Heart left ventricle (tissue), 16 donors: ENCODE data around the gene RAPGEF5. TPM values are rescaled to one million over a fixed set of nuclear protein-coding genes. Genes with fewer than 3 reads are reported as not detected.

Source experiments
- ATAC-seq, 4 donors: fragments of 200-7000 bp; cut with Tn5 transposase; one replicate each; pipeline ENCODE4 v1.9.1; 2020 to 2022; ENCODE audit warnings: moderate library complexity in 4 of 4, mild to moderate bottlenecking in 3 of 4, moderate number of reproducible peaks in 1 of 4
- DNase-seq, 5 donors: peaks; one replicate each; pipeline ENCODE4 v3.0.0-alpha.2; 2020
- H3K27ac ChIP-seq, 12 donors: fragments of 200-600 bp; sonication (generic) in 4 of 12; one replicate each; pipeline versions ENCODE4 v1.5.0 to v1.8.0; 2016 to 2022; ENCODE audit warnings: mild to moderate bottlenecking in 2 of 12
- H3K27me3 ChIP-seq, 9 donors: fragments of 200-600 bp; sonication (generic) in 2 of 9; one replicate each; pipeline versions ENCODE4 v1.5.1 to v1.8.0; 2016 to 2022; ENCODE audit warnings: mild to moderate bottlenecking in 3 of 9
- H3K36me3 ChIP-seq, 9 donors: fragments of 200-600 bp; sonication (generic) in 2 of 9; one replicate each; pipeline versions ENCODE4 v1.5.0 to v1.8.0; 2018 to 2022; ENCODE audit warnings: mild to moderate bottlenecking in 2 of 9
- H3K4me1 ChIP-seq, 12 donors: fragments of 200-600 bp; sonication (generic) in 4 of 12; one replicate each; pipeline versions ENCODE4 v1.5.0 to v1.8.0; 2016 to 2022; ENCODE audit warnings: mild to moderate bottlenecking in 3 of 12
- H3K4me3 ChIP-seq, 12 donors: fragments of 200-600 bp; sonication (generic) in 4 of 12; one replicate each; pipeline versions ENCODE4 v1.5.0 to v1.8.0; 2017 to 2022; ENCODE audit warnings: mild to moderate bottlenecking in 9 of 12, moderate library complexity in 4 of 12
- H3K9me3 ChIP-seq, 12 donors: fragments of 200-600 bp; sonication (generic) in 4 of 12; one replicate each; pipeline versions ENCODE4 v1.5.0 to v1.8.0; 2016 to 2022; ENCODE audit warnings: mild to moderate bottlenecking in 1 of 12
- POLR2A ChIP-seq, 2 donors: fragments of 450-650 bp; IDR thresholded peaks; one replicate each; pipeline ENCODE4 v1.6.1; 2017; ENCODE audit warnings: antibody characterized with exemption in 2 of 2, mild to moderate bottlenecking in 2 of 2, moderate library complexity in 2 of 2
- WGBS, 4 donors: extraction: QIAGEN DNeasy Blood & Tissue Kit in 2 of 4; methylation state at CpG; one replicate each; pipeline versions ENCODE4 v1.1.5 to v1.1.7; 2013 to 2018; 5-methylcytosine and 5-hydroxymethylcytosine counted together
- intact Hi-C, 10 donors: fragments of 100-400 bp; cut with DNase I; formaldehyde crosslinking; loops; one replicate each; pipeline versions ENCODE4 v1.11.1 to v1.14.2; 2022
- polyA plus RNA-seq, 2 donors: library from polyadenylated mRNA; stranded (reverse); fragments of 200-250 nt; gene quantifications; one replicate each; pipeline ENCODE4 v1.2.3, GENCODE V29; 2013
- total RNA-seq, 9 donors: library from RNA; depleted of rRNA in 2 of 9; stranded (reverse); fragments of >200 nt in 2 of 9; fragmentation: NEBNext Ultra II Directional in 3 of 9; extraction: Animal tissue kit (Norgen Biotek cat#: 25700) in 3 of 9; gene quantifications; one replicate each; pipeline versions ENCODE4 v1.1.0 to v1.2.4, GENCODE V29; 2016 to 2023
- TF ChIP-seq, protein P1 (sequence below), 12 donors: fragments of 200-600 bp; sonication (generic) in 4 of 12; IDR thresholded peaks; one replicate each; pipeline versions ENCODE4 v1.5.0 to v1.8.0; 2018 to 2022; ENCODE audit warnings: antibody characterized with exemption in 12 of 12, mild to moderate bottlenecking in 5 of 12
- donor health status: ischemic (EF 13 %, LVEDD 7.1; RV severe dilation, severe dysfunction).
- donor health status: healthy with polysubstance abuse.
- donor health status: DM: no; HTN: yes; CAD: no.
- donor health status: DM: no; HTN: no; CAD: no.
- donor health status: ischemic (EF 25% LVEDD 6.9; RV normal size, moderate dysfunction).
- donor health status: ischemic (EF 25% LVEDD 5.7; RV mildly dilated, moderate dysfunction).
- donor health status: healthy.
- donor health status: DM: yes; HTN: yes; CAD: no.
- donor health status: ischemic (EF 35%, LVEDD 5.7; RV mildly dilated, moderate dysfunction).
- donor health status: nonischemic (EF 11% LVEDD 7.7; RV severe dilation, severe dysfunction).
- donor health status: DM: yes; HTN: yes; CAD: no.
- donor health status: PGD.
- donor health status: ischemic (EF 29% LVEDD 5.4; RV normal size, mild dysfunction).
- donor health status: nonischemic (EF 23%, LVEDD 6.1; RV moderate dilation, normal function).

The RAPGEF5 gene
- total and polyA plus RNA-seq, 11 donors: 3.9 to 37.9 (median 15.3) TPM

DNA sequence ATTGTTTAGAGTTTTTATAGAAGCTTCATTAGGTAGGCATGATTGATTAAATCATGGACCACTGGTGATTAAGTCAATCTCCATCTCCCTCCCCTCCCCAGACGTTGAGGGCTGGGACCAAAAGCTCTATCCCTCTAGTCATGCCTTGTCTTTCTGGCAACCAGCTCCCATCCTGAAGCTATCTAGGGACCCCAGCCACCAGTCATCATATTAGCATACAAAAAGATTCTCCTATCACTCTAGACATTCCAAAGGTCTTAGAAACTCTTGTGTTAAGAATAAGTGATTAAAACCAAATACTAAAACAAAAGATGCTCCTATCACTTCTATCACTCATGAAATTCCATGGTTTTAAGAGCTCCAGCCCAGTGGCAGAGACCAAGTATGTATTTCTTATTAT is 178.2 kb downstream of the RAPGEF5 start:
- DNase-seq (no peak), ATAC-seq (no peak)
- no peaks in the 10 kb centered on the region for H3K27me3 ChIP-seq
- peaks cover 0 to 12% (median 7%) of the 10 kb centered on the region in 12 donors for H3K4me1 ChIP-seq
- intact Hi-C loops: no loop called here
- H3K4me3 ChIP-seq: no peak overlapping the region
- H3K9me3 ChIP-seq: no peaks in the 10 kb centered on the region
- 35 to 72% (median 58%) methylated on average over 1 of the region's 1 CpG for WGBS, 4 donors
- H3K27ac ChIP-seq: no peak overlapping the region
- TF ChIP-seq, protein P1, sequence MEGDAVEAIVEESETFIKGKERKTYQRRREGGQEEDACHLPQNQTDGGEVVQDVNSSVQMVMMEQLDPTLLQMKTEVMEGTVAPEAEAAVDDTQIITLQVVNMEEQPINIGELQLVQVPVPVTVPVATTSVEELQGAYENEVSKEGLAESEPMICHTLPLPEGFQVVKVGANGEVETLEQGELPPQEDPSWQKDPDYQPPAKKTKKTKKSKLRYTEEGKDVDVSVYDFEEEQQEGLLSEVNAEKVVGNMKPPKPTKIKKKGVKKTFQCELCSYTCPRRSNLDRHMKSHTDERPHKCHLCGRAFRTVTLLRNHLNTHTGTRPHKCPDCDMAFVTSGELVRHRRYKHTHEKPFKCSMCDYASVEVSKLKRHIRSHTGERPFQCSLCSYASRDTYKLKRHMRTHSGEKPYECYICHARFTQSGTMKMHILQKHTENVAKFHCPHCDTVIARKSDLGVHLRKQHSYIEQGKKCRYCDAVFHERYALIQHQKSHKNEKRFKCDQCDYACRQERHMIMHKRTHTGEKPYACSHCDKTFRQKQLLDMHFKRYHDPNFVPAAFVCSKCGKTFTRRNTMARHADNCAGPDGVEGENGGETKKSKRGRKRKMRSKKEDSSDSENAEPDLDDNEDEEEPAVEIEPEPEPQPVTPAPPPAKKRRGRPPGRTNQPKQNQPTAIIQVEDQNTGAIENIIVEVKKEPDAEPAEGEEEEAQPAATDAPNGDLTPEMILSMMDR (IDR thresholded peaks at IDR 0.05): no peak
- TF ChIP-seq POLR2A (IDR thresholded peaks at IDR 0.05): no peak
- H3K36me3 ChIP-seq: peaks cover 0 to 30% (median 5%) of the 10 kb centered on the region in 9 donors

DNA sequence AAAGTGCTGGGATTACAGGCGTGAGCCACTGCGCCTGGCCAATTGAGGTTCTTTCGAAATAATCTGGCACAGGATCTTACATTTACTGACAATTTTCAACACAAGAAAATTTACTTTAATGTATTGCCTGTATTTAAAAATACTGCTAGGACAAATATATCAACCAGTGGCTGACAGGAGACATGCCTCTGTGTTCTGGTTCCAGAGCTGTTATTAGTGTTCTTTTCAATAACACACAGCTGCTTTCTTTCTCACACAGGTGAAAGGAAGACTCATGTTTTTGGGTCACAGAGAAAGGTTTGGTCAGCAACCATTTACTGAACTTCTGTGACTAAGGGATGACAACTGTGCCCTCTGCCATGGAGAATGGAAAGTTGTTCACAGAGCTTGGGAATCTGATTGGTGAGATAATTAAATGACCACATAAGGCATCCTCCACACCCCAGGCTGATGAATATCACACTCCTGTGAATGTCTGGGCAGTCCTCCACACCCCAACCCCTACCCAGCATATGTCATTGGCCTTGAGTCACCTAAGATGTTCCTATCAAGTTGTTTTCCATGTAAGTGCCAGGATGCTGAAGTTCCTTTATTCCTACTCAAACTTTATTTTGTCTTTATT is 180.1 kb downstream of the RAPGEF5 start:
- Histone ChIP-seq H3K27ac (no peak overlapping the region), H3K27me3 (no peaks in the 10 kb centered on the region), H3K9me3 (no peaks in the 10 kb centered on the region), H3K4me3 (no peak overlapping the region), H3K4me1 (peaks cover 0 to 12% (median 7%) of the 10 kb centered on the region in 12 donors), H3K36me3 (peaks cover 0 to 24% (median 5%) of the 10 kb centered on the region in 9 donors)
- WGBS, 4 donors: 95 to 97% (median 95%) methylated on average over 3 of the region's 3 CpGs
- DNase-seq (no peak), ATAC-seq (no peak)
- TF ChIP-seq POLR2A (IDR thresholded peaks at IDR 0.05): no peak
- TF ChIP-seq, protein P1 (IDR thresholded peaks at IDR 0.05): no peak
- intact Hi-C loops: no loop called here

DNA sequence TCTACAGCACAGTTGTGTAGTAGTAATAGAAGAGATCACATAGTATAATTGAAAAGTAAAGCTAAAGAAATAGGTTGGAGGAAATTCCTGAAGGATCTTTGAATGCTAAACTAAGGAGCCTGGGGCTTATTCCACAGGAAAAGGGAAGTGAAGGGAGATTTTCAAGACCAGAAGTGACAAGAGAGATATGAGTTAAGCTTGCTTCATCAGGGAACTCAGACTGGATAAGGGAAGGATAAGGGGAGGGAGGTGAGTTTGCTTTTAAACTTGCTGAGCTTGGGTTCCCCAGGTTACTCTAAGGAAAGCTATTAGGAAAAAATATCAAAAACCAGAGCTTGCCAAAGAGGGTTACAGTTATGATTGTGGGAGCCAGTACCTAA is 182.4 kb downstream of the RAPGEF5 start:
- DNase-seq (no peak), ATAC-seq (peak in 1 of 4 donors; percentile 12)
- Histone ChIP-seq H3K27me3 (no peaks in the 10 kb centered on the region), H3K4me1 (peaks cover 0 to 12% (median 7%) of the 10 kb centered on the region in 12 donors), H3K27ac (peak overlapping the region in 2 of 12 donors; percentile 17 to 35), H3K36me3 (peaks cover 0 to 18% (median 2%) of the 10 kb centered on the region in 9 donors), H3K9me3 (no peaks in the 10 kb centered on the region), H3K4me3 (no peak overlapping the region)
- TF ChIP-seq, protein P1 (IDR thresholded peaks at IDR 0.05): no peak
- no peak for TF ChIP-seq POLR2A (IDR thresholded peaks at IDR 0.05)
- intact Hi-C loops: no loop called here

DNA sequence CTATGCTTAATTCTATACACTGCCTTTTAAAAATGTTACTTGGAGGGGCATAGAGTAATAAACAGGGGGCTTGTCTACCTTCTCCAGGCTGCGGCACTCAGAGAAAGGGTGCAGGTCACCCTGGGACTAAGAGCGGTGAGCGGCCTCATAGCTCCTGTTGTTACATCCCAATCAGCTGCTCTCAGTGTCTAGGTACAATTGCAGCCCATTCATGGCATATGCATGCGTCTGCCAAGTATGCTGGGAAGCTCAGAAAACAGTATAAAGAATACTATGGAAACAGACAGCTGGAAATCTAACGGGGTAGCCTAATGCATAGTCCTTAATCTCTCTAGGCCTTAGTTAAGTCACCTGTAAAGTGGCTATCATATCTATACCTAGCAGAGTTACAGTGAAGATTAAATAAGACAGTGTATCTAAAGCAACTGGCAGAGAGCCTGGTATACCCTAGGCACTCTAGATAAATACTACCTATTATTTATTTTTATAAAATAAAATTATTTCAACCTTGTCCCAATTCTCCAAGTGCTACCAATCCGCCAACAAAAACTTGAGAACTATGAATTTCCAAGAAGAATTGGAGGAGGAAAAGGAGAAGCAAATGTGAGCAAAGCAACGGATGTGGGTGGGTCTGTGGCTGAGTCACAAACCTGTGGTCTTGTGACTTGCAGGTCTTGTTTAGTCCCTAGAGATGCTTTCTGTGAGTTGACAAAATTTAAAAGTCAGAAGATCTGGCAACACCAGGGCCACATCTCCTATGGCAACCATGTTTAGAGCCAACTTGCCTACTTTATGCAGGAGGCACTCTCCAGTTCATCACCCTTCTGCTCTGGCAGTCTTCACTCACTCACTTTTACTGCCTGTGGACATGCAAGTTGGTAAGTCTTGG is 183.0 kb downstream of the RAPGEF5 start:
- H3K27me3 ChIP-seq: no peaks in the 10 kb centered on the region
- DNase-seq: no peak
- peak in 1 of 4 donors; percentile 52 for ATAC-seq
- no peak overlapping the region for H3K4me3 ChIP-seq
- H3K36me3 ChIP-seq: peaks cover 0 to 18% (median 2%) of the 10 kb centered on the region in 9 donors
- TF ChIP-seq POLR2A (IDR thresholded peaks at IDR 0.05): no peak
- TF ChIP-seq, protein P1 (IDR thresholded peaks at IDR 0.05): no peak
- no peaks in the 10 kb centered on the region for H3K9me3 ChIP-seq
- 87 to 93% (median 91%) methylated on average over 7 of the region's 7 CpGs for WGBS, 4 donors
- intact Hi-C loops: no loop called here
- peaks cover 0 to 12% (median 7%) of the 10 kb centered on the region in 12 donors for H3K4me1 ChIP-seq
- H3K27ac ChIP-seq: peak overlapping the region in 2 of 12 donors; percentile 17 to 35
